HCT116 (cell line): ENCODE results near the gene TRAF5. TPM values are rescaled to one million over a fixed set of nuclear protein-coding genes. Genes with fewer than 3 reads are reported as not detected.

Experiments
- ATAC-seq: fragments of 200-7000 bp; cut with Tn5 transposase; 2 replicates; pipeline ENCODE4 v1.9.1; 2020; ENCODE audit warnings: mild to moderate bottlenecking, moderate library complexity
- BruUV-seq: library from RNA; stranded (reverse); fragments of 400-500 nt; replicated peaks from 2 replicates; lab custom pipeline; 2021; lab: Mats Ljungman, UMichigan
- CTCF ChIA-PET: fragments of 300-600 bp; sonication (Branson Sonifier 250); formaldehyde crosslinking; loops from one replicate; lab custom pipeline; 2021; ENCODE audit warnings: antibody characterized with exemption; lab: Charles Lee
- POLR2A ChIA-PET: fragments of 300-600, 350-600 bp; sonication (Branson Sonifier 250); formaldehyde crosslinking; loops from one replicate; lab custom pipeline; 2021; ENCODE audit warnings: antibody characterized with exemption; lab: Charles Lee
- RAD21 ChIA-PET, 2 experiments: fragments of 300-600 bp; sonication (Branson Sonifier 250); formaldehyde crosslinking; loops; one replicate each; lab custom pipeline; 2023; ENCODE audit warnings: low total read pairs in 2 of 2; ENCODE audit not compliant: uncharacterized antibody in 2 of 2, unreplicated experiment in 2 of 2, low non-redundant PET in 1 of 2; lab: Charles Lee
- DNase-seq: peaks from one replicate; pipeline ENCODE4 v3.0.0-alpha.2; 2010; ENCODE audit warnings: low read depth, low spot score
- H2AFZ ChIP-seq: fragments of 200-600 bp; shearing (Covaris generic), sonication (generic); 2 replicates; pipeline ENCODE4 v1.6.1; 2017; ENCODE audit warnings: low read depth, mixed run types, mixed read lengths, antibody characterized with exemption, low read length; ENCODE audit not compliant: poor library complexity, severe bottlenecking
- H3K27ac ChIP-seq: 2 replicates; pipeline ENCODE4 v1.5.1; 2012; ENCODE audit warnings: low read depth, low read length
- H3K27me3 ChIP-seq: fragments of 200-600 bp; sonication (generic); 2 replicates; pipeline ENCODE4 v1.6.1; 2016; ENCODE audit warnings: mixed run types, low read length, mixed read lengths; ENCODE audit not compliant: insufficient read depth
- H3K36me3 ChIP-seq, 2 experiments: fragments of 200-500 bp in 1 of 2; fragments of 200-600 bp in 1 of 2; sonication (Bioruptor generic) in 1 of 2; sonication (generic) in 1 of 2; 2 replicates each; pipeline versions ENCODE4 v1.5.1 to v1.6.1; 2014 to 2016; ENCODE audit warnings: low read length in 2 of 2, inconsistent platforms in 1 of 2, mixed read lengths in 1 of 2, mixed run types in 1 of 2; ENCODE audit not compliant: insufficient read depth in 2 of 2, control insufficient read depth in 1 of 2
- H3K4me1 ChIP-seq, 2 experiments: fragments of 200-600 bp in 1 of 2; sonication (generic) in 1 of 2; 2 replicates each; pipeline versions ENCODE4 v1.5.1 to v1.6.1; 2012 to 2017; ENCODE audit warnings: low read length in 2 of 2, inconsistent platforms in 1 of 2, mild to moderate bottlenecking in 1 of 2, mixed read lengths in 1 of 2, mixed run types in 1 of 2, moderate library complexity in 1 of 2; ENCODE audit not compliant: insufficient read depth in 2 of 2, control insufficient read depth in 1 of 2
- H3K4me2 ChIP-seq: fragments of 200-600 bp; sonication (generic); 2 replicates; pipeline ENCODE4 v1.6.1; 2017; ENCODE audit warnings: mixed run types, low read length, mixed read lengths
- H3K4me3 ChIP-seq, 2 experiments: fragments of 200-600 bp in 1 of 2; sonication (generic) in 1 of 2; replicated peaks in 1 of 2; 2 replicates each; pipeline ENCODE4 v1.5.1; 2011 to 2016; ENCODE audit warnings: low read length in 2 of 2, control low read depth in 1 of 2, low read depth in 1 of 2, mild to moderate bottlenecking in 1 of 2, mixed read lengths in 1 of 2, mixed run types in 1 of 2
- H3K79me2 ChIP-seq: fragments of 200-600 bp; sonication (generic); 2 replicates; pipeline ENCODE4 v1.6.1; 2017; ENCODE audit warnings: mild to moderate bottlenecking, mixed run types, low read length, moderate library complexity, mixed read lengths; ENCODE audit not compliant: insufficient read depth
- H3K9ac ChIP-seq: fragments of 200-600 bp; sonication (generic); 2 replicates; pipeline ENCODE4 v1.6.1; 2016; ENCODE audit warnings: low read length, mixed read lengths
- H3K9me2 ChIP-seq: fragments of 200-600 bp; sonication (generic), shearing (Covaris generic); 2 replicates; pipeline ENCODE4 v1.6.1; 2017; ENCODE audit warnings: mixed run types, mild to moderate bottlenecking, moderate library complexity; ENCODE audit not compliant: insufficient read depth
- H3K9me3 ChIP-seq, 2 experiments: fragments of 200-500 bp in 1 of 2; fragments of 200-600 bp in 1 of 2; sonication (Bioruptor generic) in 1 of 2; sonication (generic) in 1 of 2; 2 replicates each; pipeline ENCODE4 v1.6.1; 2014 to 2017; ENCODE audit warnings: low read length in 2 of 2, mixed read lengths in 2 of 2, inconsistent platforms in 1 of 2, low read depth in 1 of 2, mild to moderate bottlenecking in 1 of 2, mixed run types in 1 of 2, moderate library complexity in 1 of 2; ENCODE audit not compliant: control insufficient read depth in 1 of 2, insufficient read depth in 1 of 2
- H4K20me1 ChIP-seq: fragments of 200-600 bp; sonication (generic), shearing (Covaris generic); 2 replicates; pipeline ENCODE4 v1.6.1; 2017; ENCODE audit warnings: mixed run types, mild to moderate bottlenecking, moderate library complexity; ENCODE audit not compliant: insufficient read depth
- CTCF ChIP-seq, 3 experiments: fragments of 200-600 bp in 1 of 3; sonication (generic) in 1 of 3; IDR thresholded peaks in 2 of 3; conservative IDR thresholded peaks in 1 of 3; 2 replicates each; pipeline ENCODE4 v1.5.1; 2012 to 2017; ENCODE audit warnings: low read depth in 2 of 3, low read length in 2 of 3, antibody characterized with exemption in 1 of 3, borderline replicate concordance in 1 of 3, control low read depth in 1 of 3, mild to moderate bottlenecking in 1 of 3, mixed read lengths in 1 of 3, mixed run types in 1 of 3, moderate library complexity in 1 of 3; ENCODE audit not compliant: insufficient read depth in 1 of 3
- EGR1 ChIP-seq: IDR thresholded peaks from 2 replicates; pipeline ENCODE4 v1.6.1; 2012; ENCODE audit warnings: low read depth
- POLR2AphosphoS5 ChIP-seq: IDR thresholded peaks from 2 replicates; pipeline ENCODE4 v1.6.1; 2011; ENCODE audit warnings: mild to moderate bottlenecking, low read depth, low read length, moderate library complexity
- RAD21 ChIP-seq: IDR thresholded peaks from 2 replicates; pipeline ENCODE4 v1.6.1; 2012; ENCODE audit warnings: low read depth, mild to moderate bottlenecking
- SP1 ChIP-seq: IDR thresholded peaks from 2 replicates; pipeline ENCODE4 v1.6.1; 2012; ENCODE audit warnings: low read depth
- YY1 ChIP-seq: IDR thresholded peaks from 2 replicates; pipeline ENCODE4 v1.6.1; 2011; ENCODE audit warnings: low read length, low read depth, moderate library complexity, mild to moderate bottlenecking; ENCODE audit not compliant: insufficient replicate concordance; ENCODE audit errors: extremely low read depth
- intact Hi-C: fragments of 100-400 bp; cut with micrococcal nuclease; formaldehyde crosslinking; loops from 2 replicates; pipeline ENCODE4 v1.10.0; 2022
- total RNA-seq: library from RNA; stranded (reverse); gene quantifications from one replicate; pipeline ENCODE4 v1.2.1, GENCODE V29; 2021; ENCODE audit not compliant: unreplicated experiment

The TRAF5 gene
- total RNA-seq, 1 experiment from 2014 or later: 6.5 TPM

- BruUV-seq: no TSS peak
- Histone ChIP-seq H3K36me3 (no peaks in the 10 kb centered on the region), H3K4me3 (no peak overlapping the region), H3K4me1 (peaks cover 0 to 26% of the 10 kb centered on the region in 2 experiments; a peak in 3 of 4 replicates), H3K79me2 (no peaks in the 10 kb centered on the region), H4K20me1 (no peaks in the 10 kb centered on the region), H3K9me2 (no peaks in the 10 kb centered on the region), H3K27ac (no peak overlapping the region), H2AFZ (no peak overlapping the region), H3K9ac (no peak overlapping the region), H3K9me3 (no peaks in the 10 kb centered on the region), H3K4me2 (no peak overlapping the region), H3K27me3 (no peaks in the 10 kb centered on the region)
- TF ChIP-seq CTCF (IDR thresholded peaks at IDR 0.05 in 2 of 3, conservative IDR thresholded peaks at IDR 0.05 in 1 of 3; ENCODE audit: borderline replicate concordance in 1 of 3, insufficient read depth in 1 of 3, low read depth in 2 of 3, low read length in 2 of 3) (peak; percentile 80 to 82 (median 82)), RAD21 (peak; percentile 90), POLR2AphosphoS5 (no peak), YY1 (peak; percentile 39), SP1 (no peak), EGR1 (no peak)
- DNase-seq (no peak), ATAC-seq (peak; percentile 81)
- intact Hi-C loops: loop anchor here (1.0 to 5.0 kb wide), 4 partner anchors 59 to 332 kb away; no protein-coding TSS in a partner anchor
- RAD21 ChIA-PET: interaction anchor here in 1 of 2 experiments (1.8 kb wide), 1 partner anchor 330 kb away, joined by 5 read pairs; no protein-coding TSS in a partner anchor
- CTCF ChIA-PET: interaction anchor here (0.6 to 1.6 kb wide), 10 partner anchors 9 to 352 kb away, joined by 3 to 13 read pairs (median 4); partner anchors contain the start of gene NEK2
- POLR2A ChIA-PET: interaction anchor here (1.0 kb wide), 1 partner anchor 29 kb away, joined by 3 read pairs; no protein-coding TSS in a partner anchor
These were observed 3.2 kb upstream of the TRAF5 start for GRCh38 chr1:211323156-211324063.
